SK-N-SH (cell line): ENCODE results near the gene TMED1. TPM values are rescaled to one million over a fixed set of nuclear protein-coding genes. Genes with fewer than 3 reads are reported as not detected.

Experiments used
- CTCF ChIA-PET: fragments of 300-600, 350-600 bp; formaldehyde crosslinking; extraction: SDS; loops from one replicate; lab custom pipeline; 2021; lab: Yijun Ruan, JAX
- POLR2A ChIA-PET: fragments of 350-600 bp; sonication (Branson Sonifier 250); formaldehyde crosslinking; extraction: SDS; loops from one replicate; lab custom pipeline; 2020; ENCODE audit warnings: antibody characterized with exemption, inconsistent platforms; lab: Yijun Ruan, JAX
- DNase-seq: peaks from one replicate; pipeline ENCODE4 v3.0.0; 2012
- H2AFZ ChIP-seq: fragments of 200-600 bp; sonication (generic); 2 replicates; pipeline ENCODE4 v1.8.1; 2016; ENCODE audit warnings: antibody characterized with exemption, mild to moderate bottlenecking, low read depth
- H3F3A ChIP-seq: fragments of 200-600 bp; sonication (generic); replicated peaks from 2 replicates; pipeline ENCODE3; 2016; ENCODE audit warnings: antibody characterized with exemption, mild to moderate bottlenecking; ENCODE audit not compliant: insufficient read depth
- H3K27ac ChIP-seq, 2 experiments: fragments of 200-500 bp in 1 of 2; fragments of 200-600 bp in 1 of 2; sonication (Bioruptor generic) in 1 of 2; sonication (generic), shearing (Covaris generic) in 1 of 2; 2 replicates each; pipeline versions ENCODE4 v1.5.1 to v1.6.1; 2014 to 2016; ENCODE audit warnings: low read depth in 2 of 2, inconsistent platforms in 1 of 2, low read length in 1 of 2, mild to moderate bottlenecking in 1 of 2, mixed read lengths in 1 of 2
- H3K27me3 ChIP-seq: fragments of 200-600 bp; sonication (generic), shearing (Covaris generic); 2 replicates; pipeline ENCODE4 v1.6.1; 2016; ENCODE audit warnings: mixed run types; ENCODE audit not compliant: insufficient read depth
- H3K36me3 ChIP-seq, 2 experiments: fragments of 200-500 bp in 1 of 2; fragments of 200-600 bp in 1 of 2; sonication (Bioruptor generic) in 1 of 2; sonication (generic) in 1 of 2; replicated peaks in 1 of 2; 2 replicates each; pipeline versions ENCODE3 to v1.5.1; 2014 to 2016; ENCODE audit warnings: low read length in 1 of 2, mild to moderate bottlenecking in 1 of 2; ENCODE audit not compliant: insufficient read depth in 2 of 2, control insufficient read depth in 1 of 2
- H3K4me1 ChIP-seq, 2 experiments: fragments of 200-500 bp in 1 of 2; fragments of 200-600 bp in 1 of 2; sonication (Bioruptor generic) in 1 of 2; sonication (generic), shearing (Covaris generic) in 1 of 2; 2 replicates each; pipeline versions ENCODE4 v1.5.1 to v1.6.1; 2014 to 2016; ENCODE audit warnings: low read depth in 1 of 2, low read length in 1 of 2, mixed run types in 1 of 2; ENCODE audit not compliant: insufficient read depth in 2 of 2, control insufficient read depth in 1 of 2
- H3K4me2 ChIP-seq: fragments of 200-600 bp; sonication (generic), shearing (Covaris generic); 2 replicates; pipeline ENCODE4 v1.6.1; 2017; ENCODE audit warnings: mixed run types
- H3K4me3 ChIP-seq, 2 experiments: fragments of 200-500 bp in 1 of 2; fragments of 200-600 bp in 1 of 2; sonication (Bioruptor generic) in 1 of 2; sonication (generic), shearing (Covaris generic) in 1 of 2; 2 replicates each; pipeline versions ENCODE4 v1.5.1 to v1.8.1; 2014 to 2016; ENCODE audit warnings: low read depth in 2 of 2, inconsistent platforms in 1 of 2, low read length in 1 of 2, mild to moderate bottlenecking in 1 of 2, mixed read lengths in 1 of 2, moderate library complexity in 1 of 2
- H3K79me2 ChIP-seq: fragments of 200-600 bp; sonication (generic); 2 replicates; pipeline ENCODE4 v1.8.1; 2017; ENCODE audit warnings: mild to moderate bottlenecking; ENCODE audit not compliant: insufficient read depth
- H3K9ac ChIP-seq: fragments of 200-600 bp; sonication (generic); 2 replicates; pipeline ENCODE4 v1.6.1; 2017; ENCODE audit warnings: mixed run types
- H3K9me2 ChIP-seq: fragments of 200-600 bp; sonication (generic); 2 replicates; pipeline ENCODE4 v1.6.1; 2017; ENCODE audit warnings: mixed run types
- H3K9me3 ChIP-seq: fragments of 200-600 bp; sonication (generic); 2 replicates; pipeline ENCODE4 v1.6.1; 2017; ENCODE audit warnings: mixed run types, mild to moderate bottlenecking, moderate library complexity
- H4K20me1 ChIP-seq: fragments of 200-600 bp; sonication (generic); 2 replicates; pipeline ENCODE4 v1.6.1; 2017; ENCODE audit warnings: mild to moderate bottlenecking, mixed run types; ENCODE audit not compliant: insufficient read depth
- EP300 ChIP-seq, 2 experiments: IDR thresholded peaks; 2 replicates each; pipeline versions ENCODE4 v1.4.0 to v1.6.1; 2012; ENCODE audit warnings: borderline replicate concordance in 1 of 2, low read depth in 1 of 2, low read length in 1 of 2
- FOSL2 ChIP-seq: IDR thresholded peaks from 2 replicates; pipeline ENCODE4 v1.4.0; 2012; ENCODE audit warnings: low read depth, mild to moderate bottlenecking, moderate library complexity, borderline replicate concordance
- FOXJ3 ChIP-seq: sonication (generic); formaldehyde crosslinking; IDR thresholded peaks from 2 replicates; pipeline ENCODE4 v1.5.1; 2020; ENCODE audit warnings: mild to moderate bottlenecking, missing genetic modification reagents
- JUND ChIP-seq: IDR thresholded peaks from 2 replicates; pipeline ENCODE4 v1.4.0; 2012
- MAX ChIP-seq: IDR thresholded peaks from 2 replicates; pipeline ENCODE4 v1.4.0; 2012; ENCODE audit warnings: low read depth
- MEF2A ChIP-seq: IDR thresholded peaks from 2 replicates; pipeline ENCODE4 v1.4.0; 2012; ENCODE audit warnings: low read depth, borderline replicate concordance
- MXI1 ChIP-seq: IDR thresholded peaks from 2 replicates; pipeline ENCODE4 v1.6.1; 2012; ENCODE audit warnings: mild to moderate bottlenecking, low read depth, low read length, improper control_type of control experiment
- NFIC ChIP-seq: IDR thresholded peaks from 2 replicates; pipeline ENCODE4 v1.4.0; 2012; ENCODE audit warnings: borderline replicate concordance
- RCOR1 ChIP-seq: fragments of 150-350 bp; IDR thresholded peaks from 2 replicates; pipeline ENCODE4 v1.6.1; 2017; ENCODE audit warnings: antibody characterized with exemption, low read length
- REST ChIP-seq: IDR thresholded peaks from 2 replicates; pipeline ENCODE4 v1.6.1; 2012; ENCODE audit warnings: mild to moderate bottlenecking, low read depth, low read length, moderate library complexity
- RFX5 ChIP-seq: IDR thresholded peaks from 2 replicates; pipeline ENCODE4 v1.6.1; 2012; ENCODE audit warnings: mild to moderate bottlenecking, improper control_type of control experiment, low read length
- SIN3A ChIP-seq: IDR thresholded peaks from 2 replicates; pipeline ENCODE4 v1.6.1; 2012; ENCODE audit warnings: low read depth, mild to moderate bottlenecking, low read length, moderate library complexity, borderline replicate concordance
- SMC3 ChIP-seq: IDR thresholded peaks from 2 replicates; pipeline ENCODE4 v1.6.1; 2012; ENCODE audit warnings: low read depth, low read length, improper control_type of control experiment
- TAF1 ChIP-seq: IDR thresholded peaks from 2 replicates; pipeline ENCODE4 v1.6.1; 2012; ENCODE audit warnings: low read depth, mild to moderate bottlenecking, low read length, moderate library complexity, borderline replicate concordance
- TCF12 ChIP-seq: IDR thresholded peaks from 2 replicates; pipeline ENCODE4 v1.4.0; 2012
- USF2 ChIP-seq: fragments of 150-350 bp; IDR thresholded peaks from 2 replicates; pipeline ENCODE4 v1.6.1; 2017; ENCODE audit warnings: antibody characterized with exemption, low read length, low read depth, borderline replicate concordance
- YY1 ChIP-seq: IDR thresholded peaks from 2 replicates; pipeline ENCODE4 v1.4.0; 2012; ENCODE audit warnings: low read depth, mild to moderate bottlenecking
- ZBTB33 ChIP-seq: IDR thresholded peaks from 2 replicates; pipeline ENCODE4 v1.4.0; 2012; ENCODE audit warnings: low read depth, borderline replicate concordance
- WGBS: methylation state at CpG from one replicate; pipeline ENCODE4 v1.1.6; 2017; ENCODE audit warnings: low lambda C conversion rate; 5-methylcytosine and 5-hydroxymethylcytosine counted together
- polyA plus RNA-seq, 3 experiments: library from polyadenylated mRNA; depleted of rRNA; stranded (reverse); fragments of >200 nt; gene quantifications; 2 replicates each; pipeline ENCODE4 v1.2.3, GENCODE V29; 2012

The TMED1 gene
- polyA plus RNA-seq, 1 of the 3 experiments (the other 2 are of a cell fraction): 92.4 TPM

- Histone ChIP-seq H3F3A (no peaks in the 10 kb centered on the region), H3K9me2 (no peaks in the 10 kb centered on the region), H3K4me1 (no peaks in the 10 kb centered on the region), H3K27ac (no peak overlapping the region), H4K20me1 (no peaks in the 10 kb centered on the region), H2AFZ (no peak overlapping the region), H3K79me2 (no peaks in the 10 kb centered on the region), H3K36me3 (peaks cover 38 to 42% of the 10 kb centered on the region in 2 experiments), H3K9ac (no peak overlapping the region), H3K4me2 (no peak overlapping the region), H3K9me3 (no peaks in the 10 kb centered on the region), H3K27me3 (no peaks in the 10 kb centered on the region), H3K4me3 (no peak overlapping the region)
- POLR2A ChIA-PET: no interaction called here
- DNase-seq: no peak
- CTCF ChIA-PET: interaction anchor here (1.9 kb wide), 1 partner anchor 67 kb away, joined by 6 read pairs; no protein-coding TSS in a partner anchor
- TF ChIP-seq FOXJ3 (CRISPR knock-in tag) (no peak), REST (no peak)
- 97% methylated on average over 14 of the region's 14 CpGs for WGBS
Observed at GRCh38 chr19:10797078-10797477, 38.9 kb downstream of the TMED1 start.

- H3K4me2 ChIP-seq: no peak overlapping the region
- H3K27ac ChIP-seq: no peak overlapping the region
- H3K4me3 ChIP-seq: no peak overlapping the region
- ChIA-PET POLR2A (no interaction called here), CTCF (interaction anchor here (1.9 kb wide), 1 partner anchor 67 kb away, joined by 6 read pairs; no protein-coding TSS in a partner anchor)
- H3F3A ChIP-seq: no peaks in the 10 kb centered on the region
- H2AFZ ChIP-seq: no peak overlapping the region
- no peaks in the 10 kb centered on the region for H3K4me1 ChIP-seq
- H4K20me1 ChIP-seq: no peaks in the 10 kb centered on the region
- no peak overlapping the region for H3K9ac ChIP-seq
- H3K27me3 ChIP-seq: no peaks in the 10 kb centered on the region
- 96% methylated on average over 19 of the region's 19 CpGs for WGBS
- no peaks in the 10 kb centered on the region for H3K9me3 ChIP-seq
- no peaks in the 10 kb centered on the region for H3K79me2 ChIP-seq
- H3K9me2 ChIP-seq: no peaks in the 10 kb centered on the region
- H3K36me3 ChIP-seq: peaks cover 38 to 42% of the 10 kb centered on the region in 2 experiments
- DNase-seq: no peak
- TF ChIP-seq SMC3 (no peak), USF2 (no peak), MEF2A (no peak), ZBTB33 (no peak), YY1 (no peak), MAX (no peak), RFX5 (no peak), TAF1 (no peak), JUND (no peak), EP300 (IDR thresholded peaks at IDR 0.05; ENCODE audit: borderline replicate concordance in 1 of 2, low read depth in 1 of 2, low read length in 1 of 2) (no peak), FOSL2 (no peak), RCOR1 (no peak), TCF12 (no peak), NFIC (no peak), MXI1 (no peak), SIN3A (no peak)
- TF ChIP-seq, all 33 proteins: peak for 0
Observed at GRCh38 chr19:10796653-10797052, 39.4 kb downstream of the TMED1 start.
